HuH-7.5 (cell line): ENCODE results near the gene TOGARAM2.
"Not testable (repeated sequence)": the region's sequence is repeated elsewhere in the genome, so short reads cannot be mapped to it uniquely, and the experiment has no call there.

Experiments used
- DNase-seq: peaks from one replicate; pipeline ENCODE4 v3.0.0; 2011; ENCODE audit warnings: low spot score

The TOGARAM2 gene

GRCh38 chr2:28977176-28977875 is 3.8 kb upstream of the TOGARAM2 start:
- no peak for DNase-seq

DNA sequence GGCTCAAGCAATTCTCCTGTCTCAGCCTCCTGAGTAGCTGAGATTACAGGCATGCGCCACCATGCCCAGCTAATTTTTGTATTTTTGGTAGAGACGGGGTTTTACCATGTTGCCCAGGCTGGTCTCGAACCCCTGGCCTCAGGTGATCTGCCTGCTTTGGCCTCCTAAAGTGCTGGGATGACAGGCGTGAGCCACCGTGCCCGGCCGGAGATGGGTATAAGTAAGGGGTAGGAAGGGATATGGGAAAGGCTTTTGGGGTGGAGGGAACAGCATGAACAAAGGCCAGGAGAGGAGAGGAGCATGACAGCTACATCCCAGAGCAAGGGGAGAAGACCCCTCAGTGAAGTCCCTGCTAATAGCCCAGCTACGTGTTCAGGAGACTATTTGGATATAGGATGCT is 3.1 kb upstream of the TOGARAM2 start:
- not testable (repeated sequence) for DNase-seq

GRCh38 chr2:28978606-28979005 is 2.5 kb upstream of the TOGARAM2 start:
- no peak for DNase-seq

- DNase-seq: no peak
These were observed 2.1 kb upstream of the TOGARAM2 start for GRCh38 chr2:28979041-28979440.

DNA sequence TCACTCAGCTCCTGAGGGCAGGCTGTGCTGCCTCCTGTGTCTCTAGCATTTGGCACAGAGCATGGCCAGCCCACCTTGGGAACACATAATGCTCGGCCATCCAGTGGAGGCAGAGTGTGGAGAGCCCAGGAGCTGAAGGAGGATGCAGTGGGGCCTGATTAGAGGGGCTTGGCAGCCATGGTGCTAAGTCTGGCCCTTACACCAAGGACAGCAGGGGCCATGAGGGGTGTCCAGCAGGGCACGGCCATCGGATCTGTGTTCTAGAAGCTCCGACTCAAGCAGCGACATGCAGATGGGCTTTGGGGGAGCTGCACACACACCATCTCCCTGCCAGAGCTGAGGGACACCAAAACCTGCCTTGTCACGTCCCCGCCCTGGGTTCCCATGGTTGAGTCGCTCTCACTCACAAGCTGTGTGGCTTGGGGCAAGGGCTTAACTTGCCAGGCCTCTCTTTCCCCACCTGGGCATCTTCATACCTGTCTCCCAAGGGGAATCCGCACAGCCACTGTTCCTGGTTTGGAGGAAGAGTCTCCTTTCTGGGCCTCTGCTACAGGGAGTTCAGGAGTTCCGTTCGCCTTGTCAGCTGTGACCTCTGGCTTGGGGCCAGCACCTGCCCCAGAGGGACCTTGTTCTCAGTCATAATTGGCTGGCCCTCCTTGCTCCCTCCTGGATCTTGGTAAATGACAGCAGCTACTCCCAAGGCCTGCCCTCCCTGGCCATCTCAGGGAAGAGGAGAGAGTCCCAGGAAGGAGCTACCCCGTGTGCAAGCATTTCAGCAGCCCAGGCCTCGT is 1.3 kb upstream of the TOGARAM2 start:
- DNase-seq: no peak

- DNase-seq: no peak
These were observed 606 bp upstream of the TOGARAM2 start for GRCh38 chr2:28980368-28981015.

DNA sequence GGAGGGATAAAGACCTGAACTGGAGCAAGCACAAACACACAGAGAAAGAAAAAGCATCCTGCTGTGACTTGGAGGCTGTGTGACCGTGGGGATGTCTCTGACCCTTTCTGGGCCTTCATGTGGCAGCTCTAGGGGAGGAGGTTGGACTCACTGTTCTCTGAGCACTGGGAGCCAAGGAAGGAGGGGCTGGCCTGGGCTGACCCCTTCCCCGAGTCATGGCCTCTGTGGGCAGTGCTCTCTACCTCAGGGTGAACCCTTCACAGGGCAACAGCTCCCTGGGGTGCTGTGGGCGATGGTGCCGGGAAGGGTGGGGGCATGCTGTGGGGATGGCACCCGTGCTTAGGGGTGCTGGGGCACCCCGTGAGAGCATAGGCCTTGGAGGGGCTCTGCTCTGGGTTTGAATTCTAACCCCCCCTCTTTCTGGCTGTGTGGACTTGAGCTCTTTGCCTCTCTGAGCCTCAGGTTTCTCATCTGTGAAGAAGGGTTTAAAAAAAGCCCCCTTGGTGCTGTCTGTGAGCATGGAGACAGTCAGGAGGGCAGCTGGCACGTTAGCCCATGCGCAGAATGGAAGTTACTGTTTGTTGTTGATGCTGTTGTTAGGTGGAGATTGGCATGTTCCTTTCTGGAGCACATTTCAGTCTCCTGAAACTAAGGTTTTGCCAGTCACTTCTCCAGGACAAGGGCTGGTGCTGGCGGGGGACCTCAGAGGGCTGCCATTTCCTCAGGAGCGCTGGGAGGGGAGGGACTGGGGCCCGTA is 700 bp downstream of the TOGARAM2 start:
- no peak for DNase-seq

DNA sequence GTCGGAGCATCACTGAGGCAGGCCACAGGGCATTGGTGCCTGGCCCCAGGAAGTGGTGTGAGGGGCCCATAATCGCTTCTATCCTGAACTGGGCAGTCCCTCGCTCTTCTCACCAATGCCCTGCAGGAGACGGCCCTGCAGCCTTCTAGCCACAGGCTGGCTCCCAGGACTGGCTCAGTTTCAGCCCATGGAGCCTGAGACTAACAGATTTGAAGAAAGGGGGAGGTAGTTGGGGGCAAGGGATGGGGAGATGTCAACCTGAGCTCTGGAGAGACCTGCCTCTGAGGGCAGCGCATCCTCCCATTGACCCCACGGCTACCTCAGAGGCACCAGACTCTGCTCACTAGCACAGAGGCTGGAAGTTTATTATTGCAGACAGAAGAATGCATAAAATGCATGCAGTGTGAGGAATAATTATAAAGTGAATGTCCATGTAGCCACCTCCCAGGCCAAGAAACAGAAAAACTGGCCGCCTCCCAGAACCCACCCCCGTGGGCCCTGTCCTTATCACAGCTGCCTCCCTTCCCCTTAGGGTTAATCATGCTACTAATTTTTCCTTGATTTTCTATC is 1.4 kb downstream of the TOGARAM2 start:
- no peak for DNase-seq

DNA sequence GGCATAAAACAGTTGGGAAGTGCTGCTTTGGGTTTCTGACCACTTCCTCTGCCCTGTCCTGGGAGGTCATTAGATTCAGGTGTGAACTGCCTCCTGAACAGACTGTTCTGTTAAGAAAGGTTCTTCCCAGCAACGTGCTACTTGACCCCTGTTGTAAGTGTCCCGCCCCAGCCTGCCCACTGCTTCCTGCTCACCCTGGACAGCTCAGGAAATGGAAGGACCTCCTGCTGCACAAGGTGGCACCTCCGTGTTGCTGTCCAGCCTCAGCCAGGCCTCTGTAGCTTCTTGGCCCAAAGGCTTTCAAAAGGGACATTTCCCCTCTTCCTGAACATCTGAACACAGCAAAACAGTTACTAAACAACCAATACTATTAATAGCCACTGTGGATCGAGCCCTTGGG is 5.3 kb downstream of the TOGARAM2 start:
- no peak for DNase-seq

GRCh38 chr2:28989973-28990372 is 8.9 kb downstream of the TOGARAM2 start:
- DNase-seq: no peak

GRCh38 chr2:28990445-28990844 is 9.3 kb downstream of the TOGARAM2 start:
- DNase-seq: no peak

GRCh38 chr2:28991021-28991420 is 9.9 kb downstream of the TOGARAM2 start:
- no peak for DNase-seq

DNA sequence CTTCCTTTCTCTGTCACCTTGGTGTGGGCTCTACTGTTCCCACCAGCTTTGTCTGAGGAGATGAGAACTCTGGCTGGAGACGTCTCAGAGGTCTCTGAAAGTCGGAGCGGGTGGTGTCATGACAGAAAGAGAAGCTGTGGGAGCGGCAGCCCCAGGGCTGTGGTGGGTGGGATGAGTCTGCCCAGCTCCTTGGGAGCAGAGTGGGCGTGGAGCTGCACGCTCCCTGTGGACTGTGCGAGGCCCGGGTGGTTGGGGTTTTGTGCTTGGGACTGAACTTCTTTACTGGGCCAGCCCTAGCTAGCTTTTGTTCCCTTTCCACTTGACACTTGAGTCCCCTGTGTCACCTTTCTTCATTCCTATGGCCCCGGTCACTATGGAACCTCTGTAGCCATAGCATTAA is 10.4 kb downstream of the TOGARAM2 start:
- no peak for DNase-seq

- DNase-seq: no peak
These were observed 12.3 kb downstream of the TOGARAM2 start for GRCh38 chr2:28993206-28993960.

- DNase-seq: no peak
These were observed 13.0 kb downstream of the TOGARAM2 start for GRCh38 chr2:28994074-28994473.

DNA sequence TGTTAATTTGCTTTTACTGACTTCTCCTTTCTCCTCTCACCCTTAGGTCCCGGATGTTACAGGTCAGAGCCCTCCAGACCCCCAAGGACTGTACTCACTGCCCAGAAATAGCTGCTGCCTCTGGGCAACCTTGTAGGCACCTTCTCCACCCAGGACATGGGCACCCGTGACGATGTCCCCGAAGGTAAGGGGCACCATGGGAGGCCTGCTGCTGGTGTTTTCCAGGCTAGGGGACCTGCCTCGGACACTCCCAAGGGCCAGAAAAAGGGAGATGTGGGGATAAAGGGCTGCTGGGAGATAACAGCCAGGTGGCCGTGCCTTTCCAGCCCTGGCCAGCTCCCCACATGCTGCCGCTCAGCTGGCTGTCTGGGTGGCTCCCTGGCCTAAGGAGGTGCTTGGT is 13.6 kb downstream of the TOGARAM2 start:
- DNase-seq: no peak

DNA sequence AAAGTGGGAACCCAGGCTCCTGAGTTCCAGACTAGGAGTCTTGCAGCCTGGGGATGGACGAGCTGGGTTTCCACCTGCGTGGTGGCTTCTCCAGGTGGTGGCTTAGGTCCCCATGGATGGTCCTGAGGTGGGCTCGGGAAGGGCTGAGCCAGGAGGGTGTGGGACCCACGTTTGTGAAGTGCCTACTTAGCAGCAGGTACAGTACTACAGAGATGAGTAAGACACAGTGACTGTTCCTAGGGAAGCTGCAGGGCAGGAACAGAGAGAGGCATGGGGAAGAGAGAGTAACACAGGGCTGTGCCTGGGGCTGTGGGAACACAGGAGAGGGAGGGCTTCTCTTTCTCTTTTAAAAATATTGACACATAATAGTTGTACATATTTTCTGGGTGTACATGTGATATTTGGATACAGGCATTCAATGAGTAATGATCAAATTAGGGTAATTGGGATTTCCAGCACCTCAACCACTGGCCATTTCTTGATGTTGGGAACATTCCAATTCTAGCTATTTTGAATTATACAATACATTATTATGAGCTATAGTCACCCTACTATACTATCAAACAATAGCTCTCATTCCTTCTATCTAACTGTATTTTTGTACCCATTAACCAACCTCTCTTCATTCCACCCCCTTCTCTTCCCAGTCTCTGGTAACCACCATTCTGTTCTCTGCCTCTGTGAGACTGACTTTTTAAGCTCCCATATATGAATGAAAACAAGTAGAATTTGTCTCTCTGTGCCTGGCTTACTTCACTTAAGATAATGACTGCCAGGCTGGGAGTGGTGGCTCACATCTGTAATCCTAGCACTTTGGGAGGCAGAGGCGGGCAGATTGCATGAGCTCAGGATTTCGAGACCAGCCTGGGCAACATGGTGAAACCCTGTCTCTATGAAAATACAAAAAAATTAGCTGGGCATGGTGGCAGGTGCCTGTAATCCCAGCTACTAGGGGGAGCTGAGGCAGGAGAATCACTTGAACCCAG is 15.0 kb downstream of the TOGARAM2 start:
- no peak for DNase-seq

- DNase-seq: no peak
These were observed 16.2 kb downstream of the TOGARAM2 start for GRCh38 chr2:28997237-28997846.
